ENCODE data around the gene ASTE1. TPM values are rescaled to one million over a fixed set of nuclear protein-coding genes. Genes with fewer than 3 reads are reported as not detected.

ASTE1 gene
- total RNA-seq, 1 donor from 2014 or later = 4.8 TPM

DNA sequence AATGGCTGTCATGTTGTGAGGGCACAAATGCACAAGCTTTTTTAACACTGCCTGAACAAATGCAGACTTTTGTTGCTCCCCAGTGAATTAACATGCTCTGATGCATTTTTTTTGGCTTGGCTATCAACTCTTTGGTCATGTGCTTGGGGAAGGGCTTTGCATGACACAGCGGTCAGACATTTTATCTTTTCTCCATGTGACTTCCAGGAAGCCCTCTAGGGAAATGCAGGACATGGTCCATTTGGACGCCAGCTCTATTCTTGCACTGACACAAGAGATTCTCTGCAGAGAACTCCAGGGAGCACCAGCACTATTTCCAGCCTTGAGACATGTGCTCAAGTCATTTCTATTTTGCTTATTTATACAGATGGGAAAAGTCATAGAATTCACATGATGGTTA, 46.2 kb upstream of the ASTE1 start:
- FAIRE-seq = no peak

DNA sequence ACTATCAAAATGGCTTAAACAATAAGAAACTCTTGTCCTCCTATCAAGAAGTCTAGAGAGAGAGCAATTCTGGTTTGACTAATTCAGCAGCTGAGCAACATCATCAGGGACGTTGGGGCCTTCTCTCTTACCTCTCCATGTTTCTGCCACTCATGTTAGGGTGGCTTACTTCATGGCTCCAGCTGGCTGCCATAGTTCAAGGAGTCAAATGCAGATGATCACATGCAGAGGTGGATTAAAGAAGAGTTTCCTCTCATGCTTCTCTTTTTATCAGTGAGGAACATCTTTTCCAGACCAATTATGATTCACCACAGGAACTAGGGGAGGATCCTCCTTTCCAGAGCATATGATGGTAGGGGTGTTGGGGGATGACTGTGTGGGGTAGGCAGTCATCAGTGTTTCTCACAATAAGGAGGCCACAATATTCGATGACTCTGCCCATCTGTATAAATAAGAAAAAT, 45.5 kb upstream of the ASTE1 start:
- H3K9me3 Mint-ChIP-seq (ENCODE audit: unreplicated experiment) = no peaks in the 10 kb centered on the region
- no peak overlapping the region for H3K27ac ChIP-seq (ENCODE audit: low read depth, low read length)
- no peak overlapping the region for H3K4me3 Mint-ChIP-seq (ENCODE audit: unreplicated experiment)
- no peaks in the 10 kb centered on the region for H4K20me1 ChIP-seq (ENCODE audit: insufficient read depth, low read length)
- no peak overlapping the region for H3K4me2 ChIP-seq (ENCODE audit: low read length)
- H3K4me1 Mint-ChIP-seq (ENCODE audit: low read depth, unreplicated experiment) = peaks cover 10% of the 10 kb centered on the region
- H3K36me3 ChIP-seq (ENCODE audit: insufficient read depth, low read length) = no peaks in the 10 kb centered on the region
- TF ChIP-seq EZH2 (IDR thresholded peaks at IDR 0.05; ENCODE audit: insufficient read depth, low read length) = no peak
- TF ChIP-seq, protein P1, sequence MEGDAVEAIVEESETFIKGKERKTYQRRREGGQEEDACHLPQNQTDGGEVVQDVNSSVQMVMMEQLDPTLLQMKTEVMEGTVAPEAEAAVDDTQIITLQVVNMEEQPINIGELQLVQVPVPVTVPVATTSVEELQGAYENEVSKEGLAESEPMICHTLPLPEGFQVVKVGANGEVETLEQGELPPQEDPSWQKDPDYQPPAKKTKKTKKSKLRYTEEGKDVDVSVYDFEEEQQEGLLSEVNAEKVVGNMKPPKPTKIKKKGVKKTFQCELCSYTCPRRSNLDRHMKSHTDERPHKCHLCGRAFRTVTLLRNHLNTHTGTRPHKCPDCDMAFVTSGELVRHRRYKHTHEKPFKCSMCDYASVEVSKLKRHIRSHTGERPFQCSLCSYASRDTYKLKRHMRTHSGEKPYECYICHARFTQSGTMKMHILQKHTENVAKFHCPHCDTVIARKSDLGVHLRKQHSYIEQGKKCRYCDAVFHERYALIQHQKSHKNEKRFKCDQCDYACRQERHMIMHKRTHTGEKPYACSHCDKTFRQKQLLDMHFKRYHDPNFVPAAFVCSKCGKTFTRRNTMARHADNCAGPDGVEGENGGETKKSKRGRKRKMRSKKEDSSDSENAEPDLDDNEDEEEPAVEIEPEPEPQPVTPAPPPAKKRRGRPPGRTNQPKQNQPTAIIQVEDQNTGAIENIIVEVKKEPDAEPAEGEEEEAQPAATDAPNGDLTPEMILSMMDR (IDR thresholded peaks at IDR 0.05; ENCODE audit: insufficient read depth, low read depth, low read length) = no peak
- H3K27me3 Mint-ChIP-seq (ENCODE audit: low read depth, unreplicated experiment) = no peaks in the 10 kb centered on the region
- DNase-seq (ENCODE audit: low read depth) = peak; percentile 4
- no peak overlapping the region for H2AFZ ChIP-seq (ENCODE audit: low read depth, low read length)
- no peak for FAIRE-seq
- H3K36me3 Mint-ChIP-seq (ENCODE audit: low read depth, unreplicated experiment) = no peaks in the 10 kb centered on the region
- no peaks in the 10 kb centered on the region for H3K79me2 ChIP-seq (ENCODE audit: insufficient read depth, low read length)
- no peaks in the 10 kb centered on the region for H3K27me3 ChIP-seq (ENCODE audit: insufficient read depth, low read length)
- no peaks in the 10 kb centered on the region for H3K9me3 ChIP-seq (ENCODE audit: insufficient read depth, low read depth, low read length)
- H3K27ac Mint-ChIP-seq (ENCODE audit: unreplicated experiment) = peak overlapping the region; percentile 34
- H3K9ac ChIP-seq (ENCODE audit: low read length) = no peak overlapping the region
- H3K4me1 ChIP-seq (ENCODE audit: insufficient read depth, low read length) = peaks cover 3% of the 10 kb centered on the region
- H3K4me3 ChIP-seq (ENCODE audit: insufficient read depth, low read depth, low read length) = no peak overlapping the region

More for the DNA sequence above, 46.2 kb upstream of the ASTE1 start:
- H3K9me3 Mint-ChIP-seq (ENCODE audit: unreplicated experiment) = no peaks in the 10 kb centered on the region
- H3K36me3 Mint-ChIP-seq (ENCODE audit: low read depth, unreplicated experiment) = no peaks in the 10 kb centered on the region
- H3K9me3 ChIP-seq (ENCODE audit: insufficient read depth, low read depth, low read length) = no peaks in the 10 kb centered on the region
- H2AFZ ChIP-seq (ENCODE audit: low read depth, low read length) = no peak overlapping the region
- TF ChIP-seq, protein P1 (IDR thresholded peaks at IDR 0.05; ENCODE audit: insufficient read depth, low read depth, low read length) = no peak
- no peak for TF ChIP-seq EZH2 (IDR thresholded peaks at IDR 0.05; ENCODE audit: insufficient read depth, low read length)
- no peaks in the 10 kb centered on the region for H3K79me2 ChIP-seq (ENCODE audit: insufficient read depth, low read length)
- H3K27me3 ChIP-seq (ENCODE audit: insufficient read depth, low read length) = no peaks in the 10 kb centered on the region
- peak; percentile 11 for DNase-seq (ENCODE audit: low read depth)
- no peak overlapping the region for H3K4me2 ChIP-seq (ENCODE audit: low read length)
- H3K4me3 Mint-ChIP-seq (ENCODE audit: unreplicated experiment) = no peak overlapping the region
- no peaks in the 10 kb centered on the region for H3K36me3 ChIP-seq (ENCODE audit: insufficient read depth, low read length)
- H3K27ac Mint-ChIP-seq (ENCODE audit: unreplicated experiment) = no peak overlapping the region
- H3K27ac ChIP-seq (ENCODE audit: low read depth, low read length) = no peak overlapping the region
- H3K27me3 Mint-ChIP-seq (ENCODE audit: low read depth, unreplicated experiment) = no peaks in the 10 kb centered on the region
- no peak overlapping the region for H3K9ac ChIP-seq (ENCODE audit: low read length)
- H3K4me1 Mint-ChIP-seq (ENCODE audit: low read depth, unreplicated experiment) = peaks cover 10% of the 10 kb centered on the region
- H3K4me3 ChIP-seq (ENCODE audit: insufficient read depth, low read depth, low read length) = no peak overlapping the region
- H4K20me1 ChIP-seq (ENCODE audit: insufficient read depth, low read length) = no peaks in the 10 kb centered on the region
- peaks cover 3% of the 10 kb centered on the region for H3K4me1 ChIP-seq (ENCODE audit: insufficient read depth, low read length)

DNA sequence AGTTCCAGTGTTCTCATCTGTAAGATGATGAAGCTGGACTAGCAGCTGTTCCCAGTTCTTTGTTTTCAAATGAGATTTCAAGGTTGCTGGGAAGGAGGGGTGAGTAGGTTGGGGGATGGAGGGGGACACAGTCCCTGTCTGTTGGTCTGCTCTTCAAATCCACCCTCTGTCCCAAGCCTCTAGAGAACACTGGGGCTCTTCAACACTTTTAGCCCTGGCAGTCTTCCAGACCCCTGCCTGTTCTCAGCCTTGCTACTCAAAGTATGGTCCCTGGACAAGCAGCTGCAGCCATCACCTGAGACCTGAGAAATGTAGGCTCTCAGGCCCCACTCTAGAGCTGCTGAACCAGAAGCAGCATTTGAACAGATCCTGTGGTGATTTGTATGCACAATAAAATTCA, 41.4 kb upstream of the ASTE1 start:
- peaks cover 7% of the 10 kb centered on the region for H3K4me1 Mint-ChIP-seq (ENCODE audit: low read depth, unreplicated experiment)
- Histone ChIP-seq H3K4me3 (ENCODE audit: insufficient read depth, low read depth, low read length) (no peak overlapping the region), H3K36me3 (ENCODE audit: insufficient read depth, low read length) (no peaks in the 10 kb centered on the region), H3K4me1 (ENCODE audit: insufficient read depth, low read length) (peaks cover 3% of the 10 kb centered on the region), H3K4me2 (ENCODE audit: low read length) (no peak overlapping the region), H4K20me1 (ENCODE audit: insufficient read depth, low read length) (no peaks in the 10 kb centered on the region), H2AFZ (ENCODE audit: low read depth, low read length) (no peak overlapping the region), H3K9me3 (ENCODE audit: insufficient read depth, low read depth, low read length) (no peaks in the 10 kb centered on the region), H3K27ac (ENCODE audit: low read depth, low read length) (no peak overlapping the region), H3K79me2 (ENCODE audit: insufficient read depth, low read length) (no peaks in the 10 kb centered on the region), H3K9ac (ENCODE audit: low read length) (no peak overlapping the region), H3K27me3 (ENCODE audit: insufficient read depth, low read length) (no peaks in the 10 kb centered on the region)
- no peak for TF ChIP-seq EZH2 (IDR thresholded peaks at IDR 0.05; ENCODE audit: insufficient read depth, low read length)
- TF ChIP-seq, protein P1 (IDR thresholded peaks at IDR 0.05; ENCODE audit: insufficient read depth, low read depth, low read length) = no peak
- H3K4me3 Mint-ChIP-seq (ENCODE audit: unreplicated experiment) = no peak overlapping the region
- H3K27me3 Mint-ChIP-seq (ENCODE audit: low read depth, unreplicated experiment) = no peaks in the 10 kb centered on the region
- H3K9me3 Mint-ChIP-seq (ENCODE audit: unreplicated experiment) = peaks cover 2% of the 10 kb centered on the region
- FAIRE-seq = no peak
- no peak for DNase-seq (ENCODE audit: low read depth)
- H3K27ac Mint-ChIP-seq (ENCODE audit: unreplicated experiment) = no peak overlapping the region
- H3K36me3 Mint-ChIP-seq (ENCODE audit: low read depth, unreplicated experiment) = no peaks in the 10 kb centered on the region

Measured in astrocyte (in vitro differentiated cells and primary cell).